Suprapubic skin (tissue), 4 donors: ENCODE results near the gene LGMN. TPM values are rescaled to one million over a fixed set of nuclear protein-coding genes. Genes with fewer than 3 reads are reported as not detected.
"Not testable (repeated sequence)": the region's sequence is repeated elsewhere in the genome, so short reads cannot be mapped to it uniquely, and the experiment has no call there.

Source experiments
- DNase-seq, 2 donors: peaks; one replicate each; pipeline ENCODE4 v3.0.0-alpha.2; 2019; ENCODE audit warnings: low spot score in 2 of 2
- H3K27ac ChIP-seq: fragments of 200-600 bp; sonication (generic); one replicate; pipeline ENCODE4 v1.5.1; 2019
- H3K27me3 ChIP-seq: fragments of 200-600 bp; sonication (generic); one replicate; pipeline ENCODE4 v1.5.1; 2019
- H3K36me3 ChIP-seq: fragments of 200-600 bp; sonication (generic); one replicate; pipeline ENCODE4 v1.5.1; 2019
- H3K4me1 ChIP-seq: fragments of 200-600 bp; sonication (generic); one replicate; pipeline ENCODE4 v1.5.1; 2019
- H3K4me3 ChIP-seq: fragments of 200-600 bp; sonication (generic); one replicate; pipeline ENCODE4 v1.5.1; 2019; ENCODE audit warnings: mild to moderate bottlenecking
- H3K9me3 ChIP-seq: fragments of 200-600 bp; sonication (generic); one replicate; pipeline ENCODE4 v1.5.1; 2019
- EP300 ChIP-seq: sonication (generic); formaldehyde crosslinking; IDR thresholded peaks from one replicate; pipeline ENCODE4 v1.6.1; 2017; ENCODE audit warnings: antibody characterized with exemption
- POLR2A ChIP-seq, 2 donors: fragments of 450-650 bp; IDR thresholded peaks; one replicate each; pipeline ENCODE4 v1.6.1; 2017; ENCODE audit warnings: antibody characterized with exemption in 2 of 2, mild to moderate bottlenecking in 2 of 2, moderate library complexity in 2 of 2
- POLR2AphosphoS5 ChIP-seq, 3 donors: sonication (generic); formaldehyde crosslinking; IDR thresholded peaks; one replicate each; pipeline ENCODE4 v1.6.1; 2017; ENCODE audit warnings: antibody characterized with exemption in 3 of 3
- WGBS: methylation state at CpG from one replicate; pipeline ENCODE4 v1.1.5; 2018; 5-methylcytosine and 5-hydroxymethylcytosine counted together
- total RNA-seq, 4 donors: library from RNA; depleted of rRNA; stranded (reverse); fragments of >200 nt; gene quantifications; one replicate each; pipeline ENCODE4 v1.1.0, GENCODE V29; 2016
- TF ChIP-seq, protein P1 (sequence below), 2 donors: fragments of 200-600 bp in 1 of 2; fragments of 450-650 bp in 1 of 2; sonication (generic) in 1 of 2; IDR thresholded peaks; one replicate each; pipeline ENCODE4 v1.5.1; 2016 to 2019; ENCODE audit warnings: antibody characterized with exemption in 2 of 2, mild to moderate bottlenecking in 1 of 2, moderate library complexity in 1 of 2

Gene LGMN
- total RNA-seq, 4 donors from 2014 or later, result 35.8 to 41.9 (median 39.2) TPM

DNA sequence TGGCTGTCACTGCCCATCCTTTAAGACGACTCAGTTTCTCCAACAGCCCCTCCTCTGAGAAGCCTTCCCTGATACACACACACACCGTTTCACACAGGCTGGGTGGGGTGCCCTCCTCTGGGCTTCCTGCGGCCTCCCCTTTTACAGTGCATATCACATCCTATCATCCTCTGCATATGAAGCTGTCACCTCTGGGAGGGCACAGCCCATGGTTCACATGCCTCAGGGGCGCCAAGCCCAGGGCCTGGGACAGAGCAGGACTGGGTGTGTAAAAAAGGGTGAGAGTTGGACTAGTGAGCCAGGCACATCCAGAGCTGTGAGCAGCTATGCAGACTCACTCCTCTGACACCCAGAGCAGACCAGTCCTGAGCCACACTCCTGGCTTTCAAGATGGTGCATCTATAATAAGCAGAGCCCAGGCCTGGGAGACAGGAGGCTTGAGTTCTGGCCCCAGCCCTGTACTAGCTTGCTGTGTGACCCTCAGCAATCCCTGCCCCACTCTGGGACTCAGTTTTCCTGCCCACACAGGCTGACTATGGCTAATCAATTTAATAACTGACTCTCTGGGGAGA lies 62.6 kb downstream of the LGMN start:
- Histone ChIP-seq H3K27ac (no peak overlapping the region), H3K36me3 (peaks cover 29% of the 10 kb centered on the region), H3K27me3 (no peaks in the 10 kb centered on the region), H3K4me3 (no peak overlapping the region), H3K4me1 (peaks cover 21% of the 10 kb centered on the region), H3K9me3 (no peaks in the 10 kb centered on the region)
- no peak for TF ChIP-seq POLR2AphosphoS5 (IDR thresholded peaks at IDR 0.05)
- TF ChIP-seq EP300, result no peak
- TF ChIP-seq, protein P1, sequence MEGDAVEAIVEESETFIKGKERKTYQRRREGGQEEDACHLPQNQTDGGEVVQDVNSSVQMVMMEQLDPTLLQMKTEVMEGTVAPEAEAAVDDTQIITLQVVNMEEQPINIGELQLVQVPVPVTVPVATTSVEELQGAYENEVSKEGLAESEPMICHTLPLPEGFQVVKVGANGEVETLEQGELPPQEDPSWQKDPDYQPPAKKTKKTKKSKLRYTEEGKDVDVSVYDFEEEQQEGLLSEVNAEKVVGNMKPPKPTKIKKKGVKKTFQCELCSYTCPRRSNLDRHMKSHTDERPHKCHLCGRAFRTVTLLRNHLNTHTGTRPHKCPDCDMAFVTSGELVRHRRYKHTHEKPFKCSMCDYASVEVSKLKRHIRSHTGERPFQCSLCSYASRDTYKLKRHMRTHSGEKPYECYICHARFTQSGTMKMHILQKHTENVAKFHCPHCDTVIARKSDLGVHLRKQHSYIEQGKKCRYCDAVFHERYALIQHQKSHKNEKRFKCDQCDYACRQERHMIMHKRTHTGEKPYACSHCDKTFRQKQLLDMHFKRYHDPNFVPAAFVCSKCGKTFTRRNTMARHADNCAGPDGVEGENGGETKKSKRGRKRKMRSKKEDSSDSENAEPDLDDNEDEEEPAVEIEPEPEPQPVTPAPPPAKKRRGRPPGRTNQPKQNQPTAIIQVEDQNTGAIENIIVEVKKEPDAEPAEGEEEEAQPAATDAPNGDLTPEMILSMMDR (IDR thresholded peaks at IDR 0.05), result no peak
- no peak for TF ChIP-seq POLR2A (IDR thresholded peaks at IDR 0.05)
- WGBS, result 99% methylated on average over 4 of the region's 4 CpGs
- no peak for DNase-seq

GRCh38 chr14:92684801-92685560 lies 63.4 kb downstream of the LGMN start:
- Histone ChIP-seq H3K36me3 (peaks cover 29% of the 10 kb centered on the region), H3K27ac (no peak overlapping the region)
- 96% methylated on average over 6 of the region's 21 CpGs for WGBS

GRCh38 chr14:92683041-92683440 lies 65.4 kb downstream of the LGMN start:
- Histone ChIP-seq H3K27ac (no peak overlapping the region), H3K27me3 (no peaks in the 10 kb centered on the region), H3K4me3 (no peak overlapping the region), H3K4me1 (peaks cover 22% of the 10 kb centered on the region), H3K36me3 (peaks cover 42% of the 10 kb centered on the region), H3K9me3 (no peaks in the 10 kb centered on the region)
- DNase-seq, result no peak
- WGBS, result 91% methylated on average over 8 of the region's 8 CpGs
- TF ChIP-seq, protein P1 (IDR thresholded peaks at IDR 0.05), result no peak
- TF ChIP-seq EP300, result no peak

More at GRCh38 chr14:92684801-92685560, 63.4 kb downstream of the LGMN start:
- H3K4me3 ChIP-seq, result no peak overlapping the region
- TF ChIP-seq POLR2A (IDR thresholded peaks at IDR 0.05), result no peak
- H3K27me3 ChIP-seq, result no peaks in the 10 kb centered on the region
- DNase-seq, result no peak
- H3K9me3 ChIP-seq, result no peaks in the 10 kb centered on the region
- H3K4me1 ChIP-seq, result peaks cover 22% of the 10 kb centered on the region

GRCh38 chr14:92680781-92681650 lies 67.4 kb downstream of the LGMN start:
- TF ChIP-seq, protein P1 (IDR thresholded peaks at IDR 0.05), result peak; percentile 83 to 84
- TF ChIP-seq POLR2A (IDR thresholded peaks at IDR 0.05), result no peak
- H3K9me3 ChIP-seq, result no peaks in the 10 kb centered on the region
- peaks cover 6% of the 10 kb centered on the region for H3K4me1 ChIP-seq
- H3K27me3 ChIP-seq, result no peaks in the 10 kb centered on the region
- H3K27ac ChIP-seq, result no peak overlapping the region
- 36% methylated on average over 11 of the region's 13 CpGs for WGBS
- DNase-seq, result no peak
- peaks cover 50% of the 10 kb centered on the region for H3K36me3 ChIP-seq
- H3K4me3 ChIP-seq, result no peak overlapping the region

DNA sequence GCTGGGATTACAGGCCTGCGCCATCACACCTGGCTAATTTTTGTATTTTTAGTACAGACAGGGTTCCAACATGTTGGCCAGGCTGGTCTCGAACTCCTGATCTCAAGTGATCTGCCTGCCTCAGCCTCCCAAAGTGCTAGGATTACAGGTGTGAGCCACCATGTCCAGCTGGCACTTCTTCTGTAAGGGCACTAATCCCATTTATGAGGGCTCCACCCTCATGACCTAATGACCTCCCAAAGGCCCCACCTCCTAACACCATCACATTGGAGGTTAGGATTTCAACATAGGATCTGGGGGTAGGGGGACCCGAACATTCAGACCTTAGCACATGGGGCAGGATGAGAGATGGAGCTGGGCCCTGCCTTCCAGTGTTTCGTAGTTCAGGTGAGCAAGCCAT lies 68.1 kb downstream of the LGMN start:
- not testable (repeated sequence) for H3K27me3 ChIP-seq, H3K27ac ChIP-seq, DNase-seq, H3K4me3 ChIP-seq, H3K4me1 ChIP-seq, H3K9me3 ChIP-seq
- peaks cover 44% of the 10 kb centered on the region for H3K36me3 ChIP-seq
- WGBS, result 98% methylated on average over 3 of the region's 4 CpGs

DNA sequence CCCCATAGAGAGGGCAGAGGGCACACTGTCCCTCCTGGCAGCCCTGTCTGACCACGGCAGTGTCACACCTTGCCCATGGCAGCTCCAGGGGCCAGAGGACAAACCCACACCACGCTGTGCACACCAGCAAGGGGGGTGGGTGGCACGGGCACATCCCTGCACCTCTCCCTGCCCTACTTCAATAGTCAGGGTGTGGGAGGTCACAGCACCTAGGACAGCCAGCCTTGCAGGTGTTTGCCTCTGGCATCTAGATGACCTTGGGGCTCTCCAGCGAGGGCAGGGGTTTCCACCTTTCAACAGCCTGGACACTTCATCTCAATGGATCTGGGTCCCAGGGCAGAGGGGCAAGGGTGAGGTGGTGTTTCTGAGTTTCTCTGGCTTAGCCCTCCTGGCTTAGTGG lies 69.2 kb downstream of the LGMN start:
- H3K27me3 ChIP-seq, result no peaks in the 10 kb centered on the region
- no peak for TF ChIP-seq POLR2AphosphoS5 (IDR thresholded peaks at IDR 0.05)
- no peak for TF ChIP-seq EP300
- TF ChIP-seq, protein P1 (IDR thresholded peaks at IDR 0.05), result no peak
- H3K27ac ChIP-seq, result no peak overlapping the region
- H3K4me1 ChIP-seq, result peaks cover 6% of the 10 kb centered on the region
- no peak overlapping the region for H3K4me3 ChIP-seq
- 88% methylated on average over 3 of the region's 4 CpGs for WGBS
- H3K36me3 ChIP-seq, result peaks cover 34% of the 10 kb centered on the region
- no peak for DNase-seq
- H3K9me3 ChIP-seq, result no peaks in the 10 kb centered on the region
